Activated CD4-positive, alpha-beta T cell treated with anti-CD3 and anti-CD28 coated beads, Interleukin-2, amount 10 ng/mL, durations not matched to agents 24 days and 14 days (primary cell): ENCODE data around the gene PDE6D. TPM values are rescaled to one million over a fixed set of nuclear protein-coding genes. Genes with fewer than 3 reads are reported as not detected.

Experiments used
- DNase-seq: peaks from one replicate; pipeline ENCODE4 v3.0.0; 2022
- H3K27ac Mint-ChIP-seq: one replicate; pipeline ENCODE4 v1.8.0; 2022; ENCODE audit warnings: mild to moderate bottlenecking, mixed read lengths
- H3K27me3 Mint-ChIP-seq: one replicate; pipeline ENCODE4 v1.8.0; 2022; ENCODE audit warnings: mixed read lengths
- H3K36me3 Mint-ChIP-seq: one replicate; pipeline ENCODE4 v1.8.0; 2022; ENCODE audit warnings: low read depth, mild to moderate bottlenecking, mixed read lengths
- H3K4me1 Mint-ChIP-seq: one replicate; pipeline ENCODE4 v1.8.0; 2021; ENCODE audit warnings: mixed read lengths
- H3K4me3 Mint-ChIP-seq: one replicate; pipeline ENCODE4 v1.8.0; 2022; ENCODE audit warnings: mild to moderate bottlenecking, moderate library complexity, mixed read lengths
- H3K9me3 Mint-ChIP-seq: one replicate; pipeline ENCODE4 v1.8.0; 2021; ENCODE audit warnings: mixed read lengths
- intact Hi-C: fragments of 100-400 bp; cut with micrococcal nuclease; formaldehyde crosslinking; loops from one replicate; pipeline ENCODE4 v1.15.1; 2023
- total RNA-seq: library from RNA; stranded (reverse); gene quantifications from 2 replicates; pipeline ENCODE4 v1.2.3, GENCODE V29; 2022

PDE6D gene
- total RNA-seq, 1 donor from 2014 or later: 36.0 TPM

DNA sequence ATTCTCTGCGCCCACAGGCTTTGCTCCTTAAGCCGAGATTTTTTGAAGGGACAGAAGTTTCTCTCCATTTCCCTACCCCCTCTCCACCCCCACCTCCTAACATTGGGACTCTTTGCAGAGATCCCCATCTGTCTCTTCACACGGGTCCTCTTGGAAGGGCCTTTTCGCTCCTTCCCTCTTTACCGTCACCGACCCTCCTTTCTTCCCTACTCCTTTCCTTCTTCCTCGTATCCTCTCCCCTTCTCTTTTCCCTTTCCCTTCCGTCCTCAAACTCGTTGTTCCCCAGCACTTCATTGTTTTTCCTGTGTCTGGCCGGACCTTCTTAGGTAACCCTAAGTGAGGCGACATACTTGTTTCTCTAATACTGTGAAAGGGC lies 5.8 kb upstream of the PDE6D start:
- Mint-ChIP-seq H3K4me1 (peaks cover 59% of the 10 kb centered on the region), H3K27me3 (no peaks in the 10 kb centered on the region), H3K9me3 (no peaks in the 10 kb centered on the region), H3K27ac (peak overlapping the region; percentile 83), H3K36me3 (peaks cover 24% of the 10 kb centered on the region), H3K4me3 (peak overlapping the region; percentile 94)
- no peak for DNase-seq
- intact Hi-C loops: loop anchor here (1.0 to 10.0 kb wide), 3 partner anchors 110 to 732 kb away; partner anchors contain the start of genes NCL and PSMD1

DNA sequence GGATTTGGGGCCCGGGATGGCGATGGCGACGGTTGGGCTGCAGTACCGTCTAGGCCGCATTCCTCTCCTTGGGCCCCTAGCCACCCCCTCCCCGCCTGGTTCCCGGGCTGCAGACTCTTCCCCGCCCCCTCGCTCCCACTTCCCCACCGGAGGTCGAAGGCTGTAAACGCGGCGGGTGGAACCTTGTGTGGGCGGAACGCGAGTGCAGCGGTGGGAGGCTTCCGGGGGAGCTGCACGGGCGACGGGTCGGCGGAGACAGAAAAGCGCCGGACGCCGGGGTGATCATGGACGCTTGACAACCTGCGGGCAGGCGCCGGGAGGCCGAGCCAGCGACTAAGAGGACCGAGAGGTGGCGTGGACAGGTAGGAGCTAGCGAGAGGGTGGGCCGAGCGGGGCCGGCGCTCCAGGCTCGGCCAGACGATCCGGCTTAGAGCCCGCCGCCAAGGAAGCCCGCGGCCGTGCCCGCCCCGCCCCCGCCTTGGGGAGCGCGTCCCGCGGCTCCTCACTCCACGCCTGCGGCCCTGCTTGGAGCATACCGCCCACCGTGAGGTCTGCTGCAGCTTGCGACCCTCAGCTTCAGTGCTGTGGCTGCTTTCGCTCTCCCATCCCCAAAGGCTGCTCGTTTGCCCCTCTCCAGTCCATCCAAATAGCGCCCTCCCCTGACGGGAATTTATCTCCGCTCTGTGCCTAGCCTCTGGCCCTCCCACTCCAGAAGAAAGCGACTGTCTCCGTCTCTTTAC lies 5.3 kb upstream of the PDE6D start, which contains the start of gene COPS7B:
Gene COPS7B, plus strand, starts transcription at position 269 of the 740 bp plus-strand sequence. CDS start 2,126 bp downstream, outside the sequence.
- H3K27ac Mint-ChIP-seq: peak within 1 kb of the TSS; percentile 87
- peaks cover 19% of the 10 kb centered on the region for H3K36me3 Mint-ChIP-seq
- peak within 1 kb of the TSS; percentile 94 for H3K4me3 Mint-ChIP-seq
- no peaks in the 10 kb centered on the region for H3K9me3 Mint-ChIP-seq
- intact Hi-C loops: loop anchor here (1.0 to 10.0 kb wide), 3 partner anchors 109 to 732 kb away; partner anchors contain the start of genes NCL and PSMD1
- peaks cover 61% of the 10 kb centered on the region for H3K4me1 Mint-ChIP-seq
- DNase-seq: peak; percentile 95
- no peaks in the 10 kb centered on the region for H3K27me3 Mint-ChIP-seq

DNA sequence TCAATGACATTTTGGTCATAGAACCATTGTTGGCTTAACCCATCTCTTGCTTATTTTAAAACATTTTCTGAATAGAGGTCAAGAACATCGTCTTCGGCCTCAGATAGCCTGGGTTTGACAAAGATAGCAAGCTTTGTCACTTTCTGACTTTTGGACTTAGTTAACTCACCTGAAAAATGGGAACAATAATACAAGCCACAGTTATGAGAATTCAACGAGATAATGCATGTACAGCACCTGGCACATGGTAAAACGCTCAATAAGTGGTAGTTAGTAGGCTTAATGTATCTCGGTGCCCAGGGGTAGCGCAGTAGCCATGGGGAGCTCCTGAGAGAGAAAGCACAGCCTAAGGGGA lies 4.7 kb upstream of the PDE6D start:
- no peaks in the 10 kb centered on the region for H3K27me3 Mint-ChIP-seq
- DNase-seq: no peak
- peak overlapping the region; percentile 94 for H3K4me3 Mint-ChIP-seq
- intact Hi-C loops: loop anchor here (1.0 to 10.0 kb wide), 3 partner anchors 108 to 731 kb away; partner anchors contain the start of genes NCL and PSMD1
- H3K4me1 Mint-ChIP-seq: peaks cover 61% of the 10 kb centered on the region
- H3K27ac Mint-ChIP-seq: peak overlapping the region; percentile 87
- H3K9me3 Mint-ChIP-seq: no peaks in the 10 kb centered on the region
- H3K36me3 Mint-ChIP-seq: peaks cover 19% of the 10 kb centered on the region

DNA sequence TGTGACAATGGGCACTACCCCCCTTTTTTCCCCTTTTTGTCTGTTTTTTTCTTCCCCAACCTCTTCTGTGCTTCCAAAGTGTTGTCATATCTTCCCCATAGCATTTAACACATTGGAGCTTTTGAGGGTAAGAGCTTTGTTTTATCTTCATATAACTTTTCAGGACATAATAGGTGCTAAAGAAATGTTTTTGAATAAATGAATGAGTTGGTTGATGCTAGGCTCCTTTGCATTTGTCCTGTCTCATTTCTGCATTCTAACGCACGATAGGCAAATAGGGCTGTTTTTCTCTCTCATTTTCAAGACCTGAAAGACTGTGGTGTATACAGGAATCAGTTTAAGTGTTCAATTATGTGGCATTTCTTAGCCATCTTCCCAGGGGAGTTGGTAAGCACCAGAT lies 4.3 kb upstream of the PDE6D start:
- Mint-ChIP-seq H3K27me3 (no peaks in the 10 kb centered on the region), H3K27ac (peak overlapping the region; percentile 87), H3K4me1 (peaks cover 61% of the 10 kb centered on the region), H3K36me3 (peaks cover 18% of the 10 kb centered on the region), H3K9me3 (no peaks in the 10 kb centered on the region), H3K4me3 (peak overlapping the region; percentile 94)
- intact Hi-C loops: loop anchor here (10.0 kb wide), 2 partner anchors 321 to 731 kb away; partner anchors contain the start of genes NCL and PSMD1
- DNase-seq: no peak

DNA sequence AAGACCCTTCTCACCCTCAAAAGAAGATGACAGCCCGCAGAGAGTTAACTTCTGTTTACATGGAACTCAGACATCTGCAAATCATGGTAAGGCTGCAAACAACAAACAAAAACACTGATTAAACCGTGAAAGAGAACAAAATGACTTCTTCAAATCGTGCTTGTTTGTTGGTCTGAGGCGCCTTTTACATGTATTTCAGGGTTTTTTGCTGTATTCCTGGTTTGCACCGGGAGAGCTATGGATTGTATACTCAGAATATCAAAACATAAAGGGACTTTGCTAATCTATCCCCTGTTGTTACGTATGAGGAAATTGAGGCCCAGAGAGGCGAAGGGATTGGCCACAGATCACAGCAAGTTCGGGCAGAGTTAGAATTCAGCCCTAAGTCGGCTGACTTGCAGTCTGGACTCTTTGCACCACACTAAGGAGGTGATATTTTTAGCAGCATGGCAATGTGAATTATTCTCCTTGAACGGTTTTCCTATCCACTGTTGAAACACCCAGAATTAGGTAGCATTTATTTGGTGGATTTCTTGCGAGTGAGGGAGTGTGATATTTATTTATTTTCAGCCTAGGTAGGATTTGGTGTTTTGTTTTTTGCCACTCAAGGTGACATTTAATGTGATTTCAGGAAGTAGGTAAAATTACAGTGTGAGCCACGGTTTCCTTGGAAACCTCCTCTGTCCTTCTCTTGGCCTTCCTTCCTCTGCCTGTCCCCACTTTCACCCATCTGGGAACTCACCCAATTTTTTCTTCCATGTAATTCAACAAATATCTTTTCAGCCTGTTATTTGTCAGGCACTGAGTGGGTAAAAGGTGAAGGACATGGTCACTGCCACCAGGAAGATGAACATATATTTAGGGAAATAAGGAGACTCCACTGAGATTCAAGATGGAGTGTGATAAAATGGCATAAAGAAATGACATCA lies 980 bp upstream of the PDE6D start:
- H3K27me3 Mint-ChIP-seq: peaks cover 3% of the 10 kb centered on the region
- H3K27ac Mint-ChIP-seq: peak overlapping the region; percentile 93
- H3K4me1 Mint-ChIP-seq: peaks cover 58% of the 10 kb centered on the region
- peaks cover 12% of the 10 kb centered on the region for H3K36me3 Mint-ChIP-seq
- H3K9me3 Mint-ChIP-seq: no peaks in the 10 kb centered on the region
- intact Hi-C loops: loop anchor here (1.0 to 10.0 kb wide), 11 partner anchors 17 to 769 kb away; partner anchors contain the start of genes DIS3L2, EIF4E2, NCL and PSMD1
- DNase-seq: peak; percentile 80
- peak overlapping the region; percentile 99 for H3K4me3 Mint-ChIP-seq

DNA sequence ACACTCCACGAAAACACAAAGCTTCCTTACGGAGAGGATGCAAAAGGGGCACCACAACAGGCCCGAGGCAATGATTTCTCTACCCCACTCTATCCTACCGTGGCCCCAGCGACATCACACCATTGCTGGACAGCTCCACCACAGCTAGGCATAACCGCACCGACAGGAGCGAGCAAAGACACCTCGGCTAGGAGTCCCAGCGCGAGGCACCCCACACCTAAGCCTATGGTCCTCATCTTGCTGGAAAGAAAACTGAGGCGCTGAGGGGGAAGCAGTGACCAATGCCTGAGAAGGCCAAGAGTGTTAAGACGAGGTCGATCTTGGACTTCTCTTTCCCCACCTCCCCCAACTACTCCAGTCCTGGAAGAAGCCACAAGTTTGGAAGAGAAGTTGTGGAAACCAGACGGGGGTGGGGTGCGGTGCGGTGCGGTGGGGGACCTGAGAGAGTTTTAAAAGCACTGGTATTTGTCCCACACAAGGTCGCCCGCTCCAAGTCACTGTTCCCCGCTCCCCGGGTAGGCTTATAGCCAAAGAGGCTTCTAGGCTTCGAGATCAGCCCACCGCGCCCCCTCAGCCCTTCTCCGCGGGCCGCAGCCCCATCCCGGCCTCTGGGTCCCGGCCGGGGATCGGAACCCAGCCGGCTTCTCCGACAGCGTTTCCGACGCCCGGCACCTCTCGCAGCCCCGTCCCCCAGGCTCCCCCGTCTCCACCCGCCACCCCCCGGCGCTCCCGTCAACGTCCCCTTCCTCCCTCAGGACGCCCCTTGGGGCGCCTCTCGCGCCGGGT lies 766 bp downstream of the PDE6D start:
- peaks cover 3% of the 10 kb centered on the region for H3K27me3 Mint-ChIP-seq
- H3K4me3 Mint-ChIP-seq: peak overlapping the region; percentile 99
- H3K4me1 Mint-ChIP-seq: peaks cover 45% of the 10 kb centered on the region
- intact Hi-C loops: loop anchor here (2.0 to 10.0 kb wide), 5 partner anchors 16 to 770 kb away; partner anchors contain the start of genes EIF4E2, NCL, PSMD1 and TIGD1
- H3K27ac Mint-ChIP-seq: peak overlapping the region; percentile 93
- DNase-seq: peak; percentile 71
- H3K9me3 Mint-ChIP-seq: no peaks in the 10 kb centered on the region
- H3K36me3 Mint-ChIP-seq: peaks cover 9% of the 10 kb centered on the region

DNA sequence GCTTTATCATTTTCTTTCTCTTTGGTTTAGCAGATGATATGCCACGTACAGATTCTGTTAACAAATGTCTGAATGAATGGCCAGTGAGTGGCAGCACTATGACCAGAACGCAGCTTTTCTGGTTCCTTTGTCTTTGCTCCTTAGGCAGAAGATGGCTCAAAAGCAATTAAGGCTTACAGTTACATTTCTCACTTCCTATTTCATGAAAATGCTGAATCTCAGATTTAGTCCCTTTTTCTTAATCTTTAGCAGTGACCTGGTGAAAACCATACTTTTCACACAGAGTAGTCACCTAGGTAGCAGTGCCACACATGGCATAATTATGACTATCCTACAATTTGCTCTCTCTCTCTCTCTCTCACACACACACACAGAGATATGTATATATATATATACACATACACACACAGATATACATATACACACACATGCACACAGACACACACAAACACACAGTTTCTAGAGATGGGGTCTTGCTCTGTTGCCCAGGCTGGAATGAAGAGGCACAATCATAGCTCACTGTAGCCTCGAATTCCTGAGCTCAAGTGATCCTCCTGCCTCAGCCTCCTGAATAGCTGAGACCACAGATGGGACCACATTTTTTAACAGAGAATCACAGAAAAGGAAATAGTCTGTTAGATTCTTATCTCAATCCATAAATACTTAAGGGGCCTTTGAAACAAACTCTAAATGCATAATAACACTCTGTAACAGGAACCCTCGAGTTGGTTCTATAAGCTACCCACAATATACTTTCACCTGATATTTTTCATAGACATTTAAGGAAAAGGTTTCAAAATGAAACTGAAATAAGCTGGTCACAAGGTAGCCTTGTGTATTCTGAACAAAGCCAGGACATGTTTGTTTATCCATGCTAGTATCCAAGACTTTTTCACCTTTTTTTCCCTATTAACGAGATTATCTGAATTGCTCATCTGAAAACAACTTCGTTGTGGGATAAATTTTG lies 11.6 kb downstream of the PDE6D start:
- Mint-ChIP-seq H3K4me1 (peaks cover 27% of the 10 kb centered on the region), H3K27ac (no peak overlapping the region), H3K9me3 (no peaks in the 10 kb centered on the region), H3K27me3 (no peaks in the 10 kb centered on the region), H3K4me3 (no peak overlapping the region), H3K36me3 (peaks cover 1% of the 10 kb centered on the region)
- DNase-seq: no peak
- intact Hi-C loops: no loop called here

DNA sequence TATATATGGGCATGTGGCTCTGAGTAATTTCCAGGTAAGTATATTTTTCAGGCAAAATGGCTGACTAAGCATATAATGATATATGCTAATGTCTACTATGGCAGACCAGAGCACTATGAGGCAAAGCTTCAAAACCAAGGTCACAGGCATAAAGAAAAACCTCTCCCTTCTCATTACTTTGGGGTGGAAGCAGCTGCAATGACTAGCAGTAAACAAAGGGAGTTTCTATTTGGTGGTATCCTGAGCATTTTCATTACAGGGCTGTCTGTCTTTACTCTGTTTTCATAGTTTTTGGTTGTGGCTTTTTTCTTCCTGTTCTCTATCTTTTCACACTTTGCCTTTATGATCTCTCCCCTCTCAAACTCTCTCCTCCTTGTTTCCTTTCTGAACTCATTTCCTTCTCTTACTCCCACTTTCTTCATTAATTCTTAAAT lies 15.6 kb downstream of the PDE6D start:
- Mint-ChIP-seq H3K4me1 (peaks cover 27% of the 10 kb centered on the region), H3K4me3 (no peak overlapping the region), H3K36me3 (peaks cover 5% of the 10 kb centered on the region), H3K27me3 (no peaks in the 10 kb centered on the region), H3K9me3 (no peaks in the 10 kb centered on the region), H3K27ac (no peak overlapping the region)
- peak; percentile 58 for DNase-seq
- intact Hi-C loops: loop anchor here (2.0 kb wide), 1 partner anchor 15 kb away; the partner anchor contains the start of gene PDE6D

DNA sequence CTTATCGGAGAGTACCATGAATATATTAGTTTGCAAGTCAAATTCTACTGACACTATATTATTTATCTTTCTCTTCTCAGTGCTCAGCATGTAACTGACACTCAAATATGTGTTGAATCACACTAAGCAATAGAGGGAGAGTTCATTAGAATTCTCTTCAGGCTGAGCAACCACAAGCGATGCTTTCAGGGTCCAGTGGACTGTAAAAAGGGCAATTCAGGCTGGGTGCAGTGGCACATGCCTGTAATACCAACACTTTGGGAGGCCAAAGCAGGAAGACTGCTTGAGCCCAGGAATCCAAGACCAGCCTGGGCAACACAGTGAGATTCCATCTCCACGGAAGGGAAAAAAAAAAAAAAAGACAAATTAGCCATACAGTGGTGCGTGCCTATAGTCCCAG lies 16.3 kb downstream of the PDE6D start:
- no peak for DNase-seq
- H3K27me3 Mint-ChIP-seq: no peaks in the 10 kb centered on the region
- peaks cover 24% of the 10 kb centered on the region for H3K4me1 Mint-ChIP-seq
- H3K9me3 Mint-ChIP-seq: no peaks in the 10 kb centered on the region
- intact Hi-C loops: loop anchor here (2.0 kb wide), 1 partner anchor 16 kb away; the partner anchor contains the start of gene PDE6D
- H3K4me3 Mint-ChIP-seq: no peak overlapping the region
- no peak overlapping the region for H3K27ac Mint-ChIP-seq
- H3K36me3 Mint-ChIP-seq: peaks cover 5% of the 10 kb centered on the region

DNA sequence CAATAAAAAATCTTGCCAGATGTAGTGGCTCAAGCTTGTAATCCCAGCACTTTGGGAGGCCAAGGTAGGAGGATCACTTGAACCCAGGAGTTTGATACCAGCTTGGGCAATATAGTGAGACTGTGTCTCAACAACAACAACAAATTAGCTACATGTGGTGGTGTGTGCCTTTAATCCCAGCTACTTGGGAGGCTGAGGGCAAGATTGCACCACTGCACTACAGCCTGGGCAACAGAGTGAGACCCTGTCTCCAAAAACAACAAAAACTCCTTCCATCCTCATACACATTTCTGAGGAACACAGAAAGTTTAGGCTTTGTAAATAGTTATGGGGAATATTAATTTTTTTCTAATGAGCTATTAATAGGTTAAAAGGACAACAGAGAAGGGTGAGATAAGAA lies 17.0 kb downstream of the PDE6D start:
- peaks cover 5% of the 10 kb centered on the region for H3K36me3 Mint-ChIP-seq
- H3K27ac Mint-ChIP-seq: no peak overlapping the region
- H3K4me1 Mint-ChIP-seq: peaks cover 17% of the 10 kb centered on the region
- H3K4me3 Mint-ChIP-seq: no peak overlapping the region
- no peaks in the 10 kb centered on the region for H3K27me3 Mint-ChIP-seq
- intact Hi-C loops: loop anchor here (2.0 kb wide), 1 partner anchor 17 kb away; the partner anchor contains the start of gene PDE6D
- DNase-seq: no peak
- H3K9me3 Mint-ChIP-seq: no peaks in the 10 kb centered on the region

DNA sequence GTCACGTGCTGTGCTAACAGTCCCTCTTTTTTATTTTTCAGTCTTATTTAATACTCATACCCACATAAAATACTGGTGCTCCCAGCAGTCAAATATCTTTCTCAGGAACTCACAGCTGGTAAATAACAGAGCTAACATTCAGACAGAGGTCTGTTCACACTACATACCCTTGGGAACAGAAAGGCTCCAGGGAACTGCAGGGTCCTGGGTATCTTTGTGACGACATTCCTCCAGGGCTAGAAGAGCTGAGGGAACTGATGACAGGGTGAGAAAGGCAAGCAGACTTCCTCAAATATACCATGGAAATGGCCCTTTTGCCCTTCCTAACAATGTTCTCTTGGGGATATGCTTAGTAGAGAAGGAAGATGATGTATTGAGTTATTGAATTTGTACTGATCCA lies 19.3 kb downstream of the PDE6D start:
- Mint-ChIP-seq H3K9me3 (no peaks in the 10 kb centered on the region), H3K27ac (no peak overlapping the region), H3K27me3 (no peaks in the 10 kb centered on the region), H3K4me1 (peaks cover 16% of the 10 kb centered on the region), H3K4me3 (no peak overlapping the region), H3K36me3 (peaks cover 4% of the 10 kb centered on the region)
- no peak for DNase-seq
- intact Hi-C loops: no loop called here

DNA sequence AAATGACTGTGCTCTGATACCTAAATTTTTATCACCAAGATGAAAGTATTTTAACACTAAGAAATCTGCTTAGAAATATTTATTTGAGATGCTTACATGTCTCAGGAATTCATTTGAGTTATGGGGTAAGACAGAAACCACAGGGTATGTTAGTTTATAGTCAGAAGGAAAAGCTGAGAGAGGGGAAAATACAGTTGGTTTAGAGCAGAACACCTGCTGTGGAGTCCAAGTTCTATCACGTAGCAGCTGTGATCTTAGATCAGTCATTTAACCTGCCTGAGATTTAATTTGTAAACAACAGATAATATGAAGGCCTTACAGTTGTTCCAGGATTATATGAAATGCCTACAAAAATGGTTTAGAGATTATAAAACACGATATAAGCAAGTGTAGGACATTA lies 29.0 kb downstream of the PDE6D start:
- DNase-seq: no peak
- peaks cover 4% of the 10 kb centered on the region for H3K36me3 Mint-ChIP-seq
- no peak overlapping the region for H3K4me3 Mint-ChIP-seq
- H3K27ac Mint-ChIP-seq: no peak overlapping the region
- intact Hi-C loops: no loop called here
- no peaks in the 10 kb centered on the region for H3K27me3 Mint-ChIP-seq
- H3K4me1 Mint-ChIP-seq: peaks cover 2% of the 10 kb centered on the region
- H3K9me3 Mint-ChIP-seq: no peaks in the 10 kb centered on the region
